B cell (primary cell): ENCODE results near the gene APOL3.

Source experiments
- CTCF ChIP-seq: fragments of 200-600 bp; IDR thresholded peaks from one replicate; pipeline ENCODE4 v1.8.0; 2022; ENCODE audit warnings: antibody characterized with exemption, mild to moderate bottlenecking
- EZH2 ChIP-seq: IDR thresholded peaks from 2 replicates; pipeline ENCODE4 v1.6.1; 2012; ENCODE audit warnings: borderline replicate concordance, low read depth, mild to moderate bottlenecking, moderate library complexity, low read length; ENCODE audit not compliant: insufficient read depth, poor library complexity, severe bottlenecking

DNA sequence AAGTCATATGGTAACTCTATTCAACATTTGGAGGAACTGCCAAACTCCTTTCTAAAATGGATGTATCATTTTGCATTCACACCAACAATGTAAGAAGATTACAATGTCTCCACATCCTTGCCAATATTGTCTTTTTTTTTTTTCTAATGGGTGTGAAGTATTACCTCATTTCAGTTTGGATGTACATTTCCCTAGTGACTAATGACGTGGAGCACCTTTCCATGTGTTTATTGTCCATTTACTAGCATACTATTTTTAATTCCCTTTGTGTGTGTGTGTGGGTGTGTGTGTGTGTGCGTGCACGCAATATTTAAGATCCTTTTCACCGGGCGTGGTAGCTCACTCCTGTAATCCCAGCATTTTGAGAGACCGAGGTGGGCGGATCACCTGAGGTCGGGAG lies 62.7 kb downstream of the APOL3 start:
- TF ChIP-seq EZH2 (no peak), CTCF (no peak)
